ENCODE data around the gene DCUN1D3. TPM values are rescaled to one million over a fixed set of nuclear protein-coding genes. Genes with fewer than 3 reads are reported as not detected.

Gene DCUN1D3
- total RNA-seq, 3 donors from 2014 or later: 5.8 to 7.5 (median 7.3) TPM

GRCh38 chr16:20886320-20886719 is 13.8 kb downstream of the DCUN1D3 start:
- ATAC-seq: no peak
- H3K27me3 Mint-ChIP-seq (ENCODE audit: low read depth): no peaks in the 10 kb centered on the region
- no peak for DNase-seq
- H3K4me1 Mint-ChIP-seq (ENCODE audit: low read depth): peaks cover 14% of the 10 kb centered on the region
- peaks cover 6% of the 10 kb centered on the region for H3K36me3 Mint-ChIP-seq (ENCODE audit: insufficient read depth)
- no peak overlapping the region for H3K4me3 Mint-ChIP-seq
- no peaks in the 10 kb centered on the region for H3K9me3 Mint-ChIP-seq

- Mint-ChIP-seq H3K9me3 (no peaks in the 10 kb centered on the region), H3K4me3 (no peak overlapping the region), H3K4me1 (ENCODE audit: low read depth) (peaks cover 21% of the 10 kb centered on the region), H3K27me3 (ENCODE audit: low read depth) (no peaks in the 10 kb centered on the region), H3K36me3 (ENCODE audit: insufficient read depth) (peaks cover 6% of the 10 kb centered on the region)
- no peak for DNase-seq
- peak; percentile 80 to 83 for ATAC-seq
Measured at GRCh38 chr16:20884240-20884556, 16.0 kb downstream of the DCUN1D3 start.

- DNase-seq: no peak
- no peaks in the 10 kb centered on the region for H3K9me3 Mint-ChIP-seq
- H3K27me3 Mint-ChIP-seq (ENCODE audit: low read depth): no peaks in the 10 kb centered on the region
- H3K36me3 Mint-ChIP-seq (ENCODE audit: insufficient read depth): peaks cover 6% of the 10 kb centered on the region
- peaks cover 25% of the 10 kb centered on the region for H3K4me1 Mint-ChIP-seq (ENCODE audit: low read depth)
- H3K4me3 Mint-ChIP-seq: no peak overlapping the region
- ATAC-seq: peak in 1 of 2 donors; percentile 20
Measured at GRCh38 chr16:20883554-20884239, 16.5 kb downstream of the DCUN1D3 start.

- no peaks in the 10 kb centered on the region for H3K9me3 Mint-ChIP-seq
- DNase-seq (no peak), ATAC-seq (no peak)
- peaks cover 31% of the 10 kb centered on the region for H3K4me1 Mint-ChIP-seq (ENCODE audit: low read depth)
- H3K4me3 Mint-ChIP-seq: no peak overlapping the region
- peaks cover 8% of the 10 kb centered on the region for H3K36me3 Mint-ChIP-seq (ENCODE audit: insufficient read depth)
- H3K27me3 Mint-ChIP-seq (ENCODE audit: low read depth): no peaks in the 10 kb centered on the region
Measured at GRCh38 chr16:20881503-20881878, 18.7 kb downstream of the DCUN1D3 start.

GRCh38 chr16:20880867-20881502 is 19.2 kb downstream of the DCUN1D3 start:
- Mint-ChIP-seq H3K36me3 (ENCODE audit: insufficient read depth) (peaks cover 9% of the 10 kb centered on the region), H3K4me1 (ENCODE audit: low read depth) (peaks cover 31% of the 10 kb centered on the region), H3K27me3 (ENCODE audit: low read depth) (no peaks in the 10 kb centered on the region), H3K9me3 (no peaks in the 10 kb centered on the region), H3K4me3 (no peak overlapping the region)
- DNase-seq: no peak
- ATAC-seq: no peak

- peaks cover 40% of the 10 kb centered on the region for H3K4me1 Mint-ChIP-seq (ENCODE audit: low read depth)
- DNase-seq (no peak), ATAC-seq (peak in 1 of 2 donors; percentile 41)
- peaks cover 7% of the 10 kb centered on the region for H3K36me3 Mint-ChIP-seq (ENCODE audit: insufficient read depth)
- H3K27me3 Mint-ChIP-seq (ENCODE audit: low read depth): no peaks in the 10 kb centered on the region
- no peak overlapping the region for H3K4me3 Mint-ChIP-seq
- H3K9me3 Mint-ChIP-seq: no peaks in the 10 kb centered on the region
Measured at GRCh38 chr16:20879175-20880040, 20.8 kb downstream of the DCUN1D3 start.

- no peak for DNase-seq
- Mint-ChIP-seq H3K4me3 (no peak overlapping the region), H3K4me1 (ENCODE audit: low read depth) (peaks cover 41% of the 10 kb centered on the region)
Measured at GRCh38 chr16:20878682-20879147, 21.4 kb downstream of the DCUN1D3 start.

GRCh38 chr16:20875355-20875650 is 24.9 kb downstream of the DCUN1D3 start:
- ATAC-seq: no peak
- Mint-ChIP-seq H3K4me1 (ENCODE audit: low read depth) (peaks cover 54% of the 10 kb centered on the region), H3K4me3 (no peak overlapping the region), H3K36me3 (ENCODE audit: insufficient read depth) (peaks cover 6% of the 10 kb centered on the region), H3K9me3 (no peaks in the 10 kb centered on the region), H3K27me3 (ENCODE audit: low read depth) (no peaks in the 10 kb centered on the region)
- no peak for DNase-seq

More at GRCh38 chr16:20878682-20879147, 21.4 kb downstream of the DCUN1D3 start:
- H3K36me3 Mint-ChIP-seq (ENCODE audit: insufficient read depth): peaks cover 6% of the 10 kb centered on the region
- ATAC-seq: no peak
- H3K27me3 Mint-ChIP-seq (ENCODE audit: low read depth): no peaks in the 10 kb centered on the region
- H3K9me3 Mint-ChIP-seq: no peaks in the 10 kb centered on the region

- no peaks in the 10 kb centered on the region for H3K27me3 Mint-ChIP-seq (ENCODE audit: low read depth)
- no peak for DNase-seq
- H3K9me3 Mint-ChIP-seq: no peaks in the 10 kb centered on the region
- H3K4me3 Mint-ChIP-seq: peak overlapping the region; percentile 56
- ATAC-seq: peak in 1 of 2 donors; percentile 25
- peaks cover 46% of the 10 kb centered on the region for H3K4me1 Mint-ChIP-seq (ENCODE audit: low read depth)
- peaks cover 6% of the 10 kb centered on the region for H3K36me3 Mint-ChIP-seq (ENCODE audit: insufficient read depth)
Measured at GRCh38 chr16:20874088-20874581, 26.0 kb downstream of the DCUN1D3 start.

GRCh38 chr16:20873331-20873730 is 26.8 kb downstream of the DCUN1D3 start:
- Mint-ChIP-seq H3K4me3 (no peak overlapping the region), H3K36me3 (ENCODE audit: insufficient read depth) (peaks cover 6% of the 10 kb centered on the region), H3K27me3 (ENCODE audit: low read depth) (no peaks in the 10 kb centered on the region), H3K9me3 (no peaks in the 10 kb centered on the region), H3K4me1 (ENCODE audit: low read depth) (peaks cover 39% of the 10 kb centered on the region)
- ATAC-seq (no peak), DNase-seq (no peak)

- Mint-ChIP-seq H3K4me1 (ENCODE audit: low read depth) (peaks cover 34% of the 10 kb centered on the region), H3K27me3 (ENCODE audit: low read depth) (no peaks in the 10 kb centered on the region), H3K9me3 (no peaks in the 10 kb centered on the region), H3K4me3 (no peak overlapping the region), H3K36me3 (ENCODE audit: insufficient read depth) (peaks cover 6% of the 10 kb centered on the region)
- ATAC-seq (no peak), DNase-seq (no peak)
Measured at GRCh38 chr16:20871941-20872815, 28.0 kb downstream of the DCUN1D3 start.

- no peak for ATAC-seq
- DNase-seq: no peak
- Mint-ChIP-seq H3K4me1 (ENCODE audit: low read depth) (peaks cover 37% of the 10 kb centered on the region), H3K9me3 (no peaks in the 10 kb centered on the region), H3K4me3 (no peak overlapping the region), H3K36me3 (ENCODE audit: insufficient read depth) (peaks cover 1% of the 10 kb centered on the region), H3K27me3 (ENCODE audit: low read depth) (no peaks in the 10 kb centered on the region)
Measured at GRCh38 chr16:20871258-20871657, 28.9 kb downstream of the DCUN1D3 start.

- ATAC-seq: no peak
- Mint-ChIP-seq H3K4me1 (ENCODE audit: low read depth) (peaks cover 41% of the 10 kb centered on the region), H3K4me3 (no peak overlapping the region), H3K36me3 (ENCODE audit: insufficient read depth) (no peaks in the 10 kb centered on the region), H3K27me3 (ENCODE audit: low read depth) (no peaks in the 10 kb centered on the region), H3K9me3 (no peaks in the 10 kb centered on the region)
- no peak for DNase-seq
Measured at GRCh38 chr16:20870122-20870820, 29.9 kb downstream of the DCUN1D3 start.
